Right hindlimb (tissue), 1 donor: ENCODE measurements around the gene DOCK1.

Experiments
- DNase-seq: peaks from one replicate; pipeline ENCODE4 v3.0.0-alpha.2; 2018

The DOCK1 gene

GRCh38 chr10:127376071-127376470 is 470.8 kb downstream of the DOCK1 start:
- no peak for DNase-seq

DNA sequence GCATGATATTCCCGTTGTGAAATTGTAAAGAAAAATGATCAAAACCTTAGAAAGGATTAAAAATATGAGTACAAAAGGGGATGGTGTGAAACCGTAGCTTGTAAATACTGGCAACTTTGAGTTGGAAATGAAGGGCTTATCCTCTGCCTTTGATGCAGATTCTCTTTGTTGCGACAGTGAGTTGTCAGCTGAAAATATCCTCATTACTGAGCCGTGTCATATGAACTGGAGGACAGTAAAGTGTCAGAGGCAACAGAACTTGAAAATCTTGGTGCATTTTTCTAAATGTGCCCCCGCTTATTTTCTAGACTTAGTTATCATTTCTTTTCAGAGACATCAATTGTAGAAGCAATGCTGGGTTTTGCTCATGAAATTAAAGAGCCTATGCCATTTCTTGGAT is 473.4 kb downstream of the DOCK1 start:
- no peak for DNase-seq

DNA sequence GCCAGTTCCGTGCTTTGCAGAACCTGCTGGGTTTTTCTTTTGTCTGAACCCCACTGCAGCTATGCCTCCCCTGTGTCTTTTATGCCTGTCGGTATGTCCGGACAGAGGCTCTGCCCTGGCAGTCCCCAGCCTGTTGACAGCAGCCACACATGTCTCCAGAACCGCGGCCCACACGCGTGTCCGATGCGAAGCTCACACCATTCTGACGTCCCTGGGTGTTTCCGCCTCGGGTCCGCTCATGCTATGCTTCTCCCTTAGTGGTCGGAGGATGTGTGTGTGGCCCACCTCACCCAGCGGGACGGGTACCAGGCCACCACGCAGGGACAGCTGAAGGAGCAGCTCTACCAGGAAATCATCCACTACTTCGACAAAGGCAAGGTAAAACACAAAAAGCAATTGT is 479.3 kb downstream of the DOCK1 start:
- no peak for DNase-seq

DNA sequence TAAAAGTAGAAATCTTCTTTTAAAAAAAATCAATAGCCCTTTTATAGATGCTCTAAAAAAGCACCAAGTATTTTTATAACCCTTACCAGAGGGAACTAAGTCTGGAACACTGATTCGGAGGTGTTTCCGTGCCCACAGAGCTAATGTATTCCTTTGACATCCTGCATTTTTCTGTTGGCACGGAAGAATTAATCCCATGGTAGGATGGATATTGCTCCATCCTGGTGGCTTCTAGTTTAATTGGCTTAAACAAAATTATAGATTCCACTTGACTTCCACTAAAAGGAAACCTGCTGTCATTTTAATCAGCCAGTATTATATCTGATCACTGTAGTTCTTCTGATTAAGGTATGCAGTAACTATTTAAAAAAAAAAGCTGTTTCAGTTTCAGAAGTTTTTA is 479.8 kb downstream of the DOCK1 start:
- DNase-seq: no peak

DNA sequence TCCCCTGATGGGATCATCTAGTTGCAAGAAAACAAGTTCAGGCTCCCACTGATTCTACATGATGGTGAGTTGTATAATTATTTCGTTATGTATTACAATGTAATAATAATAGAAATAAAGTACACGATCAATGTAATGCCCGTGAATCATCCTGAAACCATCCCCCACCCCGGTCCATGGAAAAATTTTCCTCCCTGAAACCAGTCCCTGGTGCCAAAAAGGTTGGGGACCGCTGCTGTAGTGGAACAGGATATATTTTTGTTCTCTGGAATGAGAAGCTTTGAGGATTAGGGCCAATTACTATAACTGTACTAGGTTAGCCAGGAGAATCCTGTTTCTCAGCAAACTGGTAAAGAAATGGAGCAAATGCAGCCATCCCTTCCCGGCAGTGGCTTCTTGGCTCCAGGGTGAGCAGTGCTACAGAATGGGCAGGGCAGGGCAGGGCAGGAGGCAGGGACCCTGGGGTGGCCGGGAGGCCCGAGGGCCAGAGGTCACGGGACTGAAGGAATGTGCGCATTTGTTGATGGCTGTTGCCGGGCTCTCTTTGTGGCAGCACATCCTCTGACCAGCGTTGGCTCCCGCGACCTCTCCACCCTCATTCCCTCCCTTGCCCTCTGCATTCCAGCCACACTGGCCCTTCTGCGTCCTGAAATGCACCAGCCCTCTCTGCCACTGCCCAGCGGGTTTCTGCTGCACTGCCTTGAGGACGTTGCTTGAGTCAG is 481.5 kb downstream of the DOCK1 start:
- no peak for DNase-seq

- DNase-seq: no peak
Measured at GRCh38 chr10:127391875-127392274, 486.6 kb downstream of the DOCK1 start.

- no peak for DNase-seq
Measured at GRCh38 chr10:127392351-127393235, 487.4 kb downstream of the DOCK1 start.

GRCh38 chr10:127398140-127398970 is 493.1 kb downstream of the DOCK1 start:
- no peak for DNase-seq

DNA sequence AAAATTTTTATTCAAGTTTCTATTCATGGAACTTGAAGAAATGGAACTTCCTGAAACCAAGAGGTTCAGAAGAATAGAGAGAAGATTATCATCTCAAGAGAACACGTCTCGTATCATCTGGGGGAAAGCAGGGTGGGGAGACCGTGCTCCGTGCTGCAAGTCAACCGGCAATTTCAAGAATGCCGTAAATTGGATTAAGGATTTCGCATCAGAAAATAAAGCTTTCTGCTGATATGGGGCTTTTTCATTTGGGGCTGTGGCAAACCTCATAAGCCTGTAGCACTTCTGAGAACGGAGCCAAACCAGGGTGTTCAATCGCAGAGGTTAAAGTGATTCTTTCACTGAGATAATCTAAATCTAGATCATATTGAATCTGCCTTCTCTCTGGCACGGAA is 493.7 kb downstream of the DOCK1 start:
- no peak for DNase-seq

DNA sequence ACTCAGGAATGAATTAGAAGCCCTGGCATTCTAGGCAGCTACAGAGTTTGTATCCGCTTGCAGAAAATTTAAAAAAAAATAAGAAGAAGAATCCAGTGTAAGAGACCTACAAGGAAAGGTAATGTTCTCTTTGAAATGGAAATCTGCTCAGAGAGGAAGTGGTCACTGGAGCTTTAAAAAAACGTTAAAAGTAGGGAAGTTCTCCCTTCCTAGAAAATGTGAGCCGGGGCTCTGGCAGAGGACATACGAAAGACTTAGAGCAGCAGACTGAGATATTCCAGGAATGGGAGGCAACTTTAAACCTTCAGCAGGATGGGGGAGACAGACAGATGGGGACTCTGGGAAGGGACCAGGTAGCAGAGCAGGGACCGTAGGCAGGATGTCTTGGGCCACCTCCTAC is 494.4 kb downstream of the DOCK1 start:
- no peak for DNase-seq

- DNase-seq: no peak
Measured at GRCh38 chr10:127400216-127400615, 495.0 kb downstream of the DOCK1 start.

DNA sequence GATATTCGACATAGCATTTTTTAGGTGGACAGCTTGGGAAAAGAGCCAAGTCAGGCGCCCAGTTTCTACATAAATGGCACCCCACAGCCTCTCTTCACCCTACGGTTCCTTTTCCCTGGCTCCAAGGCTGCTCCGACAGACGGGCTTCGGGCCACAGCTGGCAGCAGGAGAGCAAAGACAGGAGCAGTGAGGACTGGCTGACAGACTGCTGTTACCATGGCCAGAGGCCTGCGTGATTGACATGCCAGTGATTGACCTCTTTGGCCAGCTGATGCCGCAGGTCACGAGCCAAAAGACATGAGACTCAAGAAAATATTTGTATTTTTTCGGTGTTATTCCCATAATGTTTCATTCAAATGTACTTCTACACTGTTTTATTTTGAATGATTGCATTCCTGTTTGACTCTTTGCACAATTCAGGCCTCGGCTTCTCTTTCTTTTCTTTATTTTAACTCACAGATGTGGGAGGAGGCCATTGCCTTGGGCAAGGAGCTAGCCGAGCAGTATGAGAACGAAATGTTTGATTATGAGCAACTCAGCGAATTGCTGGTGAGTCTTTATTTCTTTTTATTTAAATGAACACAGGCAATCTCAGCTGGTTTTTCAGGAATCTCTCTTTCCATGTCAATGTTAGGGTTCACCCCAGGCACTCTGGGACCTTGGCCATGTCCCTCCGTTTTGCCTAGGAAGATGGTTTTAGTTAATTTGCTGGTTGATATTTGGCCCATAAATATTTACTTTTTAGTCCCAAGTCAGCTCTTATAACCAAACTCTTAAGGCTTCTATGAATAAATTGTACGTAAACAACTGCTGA is 497.6 kb downstream of the DOCK1 start:
- no peak for DNase-seq

- DNase-seq: no peak
Measured at GRCh38 chr10:127405221-127405620, 500.0 kb downstream of the DOCK1 start.

DNA sequence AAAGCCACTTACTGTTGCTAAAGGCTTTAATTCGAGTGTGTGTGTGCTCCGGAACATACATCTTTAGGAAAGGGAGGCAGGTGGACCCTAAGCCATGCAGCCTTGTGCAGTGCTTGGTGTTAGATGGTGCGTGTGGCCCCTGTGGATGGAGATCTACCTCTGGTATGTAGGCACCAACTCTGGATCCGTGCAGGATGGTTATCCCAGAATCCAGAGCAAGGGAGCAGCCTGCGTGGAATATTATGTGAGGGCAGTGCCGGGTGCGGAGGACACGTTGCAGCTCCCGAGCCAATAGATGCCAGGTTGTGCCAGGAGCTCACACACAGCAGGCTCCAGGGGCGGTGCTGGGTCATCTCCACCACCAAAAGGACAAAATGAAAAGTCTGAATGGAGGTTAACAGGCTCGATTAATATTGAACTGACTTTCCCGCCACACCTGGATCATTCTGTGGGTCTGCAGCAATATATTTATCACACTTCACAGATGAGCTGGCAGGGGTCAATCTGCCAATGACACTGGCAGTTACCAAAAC is 500.9 kb downstream of the DOCK1 start:
- DNase-seq: no peak

GRCh38 chr10:127407551-127407950 is 502.3 kb downstream of the DOCK1 start:
- DNase-seq: no peak

DNA sequence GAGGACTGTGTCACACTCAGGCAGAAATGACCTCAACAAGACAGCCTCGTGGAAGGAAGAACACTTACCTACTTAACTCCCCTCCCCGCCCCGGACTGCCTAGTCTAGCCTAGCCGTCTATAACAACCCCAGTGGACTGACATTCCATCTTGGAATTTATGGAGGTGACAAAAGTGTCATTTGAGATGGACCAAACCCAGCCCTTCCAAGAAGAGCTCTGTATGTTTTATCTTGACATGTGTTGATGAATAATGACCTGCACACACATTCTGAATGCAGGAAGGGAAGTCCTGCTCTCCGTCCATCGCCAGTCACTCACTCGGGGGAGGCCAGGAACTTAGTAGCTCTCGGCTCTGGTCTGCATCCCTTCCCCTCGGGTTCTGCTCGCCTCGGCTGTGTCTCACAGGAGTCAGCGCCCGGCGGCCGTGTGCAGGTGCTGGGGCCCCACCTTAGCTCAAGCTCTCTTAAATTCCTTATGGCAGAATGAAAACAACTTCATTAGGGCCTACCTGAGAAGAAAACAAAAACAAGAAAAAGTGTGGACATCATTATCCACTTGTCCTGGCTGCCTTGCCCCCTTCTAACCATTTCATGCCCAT is 503.0 kb downstream of the DOCK1 start:
- DNase-seq: no peak

DNA sequence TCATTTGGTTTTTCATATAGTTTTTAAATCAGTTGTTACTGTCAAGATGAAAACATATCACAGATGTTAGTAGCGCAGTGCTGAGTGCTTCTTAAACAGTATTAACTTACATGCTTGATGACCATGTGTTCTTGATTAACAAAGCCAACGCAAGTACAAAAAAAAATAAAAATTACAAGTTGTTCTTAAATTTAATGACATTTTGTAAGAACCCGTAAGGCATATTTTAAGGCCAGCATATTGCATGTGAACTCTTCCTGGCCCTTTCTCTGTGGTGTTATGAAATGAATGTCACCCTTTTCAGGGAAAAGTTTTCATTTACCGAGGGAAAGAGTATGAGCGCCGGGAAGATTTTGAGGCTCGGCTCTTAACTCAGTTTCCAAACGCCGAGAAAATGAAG is 503.5 kb downstream of the DOCK1 start:
- no peak for DNase-seq

DNA sequence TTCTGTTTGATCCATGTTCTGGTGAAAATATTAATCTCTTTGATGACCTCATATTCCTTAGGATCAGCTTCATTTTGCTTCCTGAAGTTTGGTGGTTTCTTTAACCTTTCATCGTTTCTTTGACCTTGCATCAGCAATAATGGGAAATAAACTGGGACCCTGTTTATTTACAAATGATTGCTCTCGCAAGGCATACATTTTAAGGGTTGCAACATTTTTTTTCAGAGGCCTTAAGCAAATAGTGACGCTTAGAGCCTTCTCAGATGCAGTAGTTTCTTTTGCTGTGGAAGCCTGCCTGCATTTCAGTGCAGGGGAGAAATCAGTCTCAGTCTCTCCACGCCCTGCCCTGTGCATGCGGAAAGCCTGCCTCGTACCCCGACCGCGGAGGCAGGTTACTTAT is 504.8 kb downstream of the DOCK1 start:
- DNase-seq: no peak

GRCh38 chr10:127411062-127411461 is 505.8 kb downstream of the DOCK1 start:
- DNase-seq: no peak

DNA sequence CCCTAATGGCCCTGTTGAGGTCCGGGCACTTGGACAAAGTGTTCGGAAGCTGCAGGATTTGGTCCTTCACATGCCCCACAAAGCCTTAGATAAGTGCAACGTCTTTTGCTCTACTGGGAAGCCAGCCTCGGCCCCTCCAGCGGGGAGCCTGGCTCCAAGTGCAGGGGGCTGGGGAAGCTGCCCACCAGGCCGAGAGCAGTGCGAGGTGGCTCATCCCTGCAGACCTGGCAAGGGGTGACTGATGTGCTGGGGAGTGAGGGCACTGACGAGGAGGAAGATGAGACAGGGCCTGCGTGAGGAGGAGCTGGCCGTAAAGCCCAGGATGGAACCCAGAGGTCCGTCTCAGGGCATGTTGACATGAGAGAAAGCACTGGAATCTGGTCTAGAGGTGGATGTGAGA is 508.1 kb downstream of the DOCK1 start:
- DNase-seq: no peak

DNA sequence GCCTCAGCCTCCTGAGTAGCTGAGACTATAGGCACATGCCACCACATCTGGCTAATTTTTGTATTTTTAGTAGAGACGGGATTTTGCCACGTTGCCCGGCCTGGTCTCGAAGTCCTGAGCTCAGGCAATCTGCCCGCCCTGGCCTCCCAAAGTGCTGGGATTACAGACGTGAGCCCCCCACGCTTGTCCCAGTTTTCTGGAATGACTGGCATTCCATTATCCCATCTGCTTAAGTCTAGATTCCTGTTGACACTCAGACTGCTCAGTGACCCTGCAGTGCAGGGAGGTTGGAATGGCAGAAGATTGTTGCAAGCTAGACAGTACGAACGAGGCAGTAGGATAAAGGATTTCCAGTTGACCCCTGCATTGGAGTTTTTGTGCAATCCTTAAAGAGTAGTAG is 508.8 kb downstream of the DOCK1 start:
- DNase-seq: no peak

- DNase-seq: no peak
Measured at GRCh38 chr10:127415116-127415515, 509.9 kb downstream of the DOCK1 start.
